ENCODE data around the gene KCTD10.

KCTD10 gene

DNA sequence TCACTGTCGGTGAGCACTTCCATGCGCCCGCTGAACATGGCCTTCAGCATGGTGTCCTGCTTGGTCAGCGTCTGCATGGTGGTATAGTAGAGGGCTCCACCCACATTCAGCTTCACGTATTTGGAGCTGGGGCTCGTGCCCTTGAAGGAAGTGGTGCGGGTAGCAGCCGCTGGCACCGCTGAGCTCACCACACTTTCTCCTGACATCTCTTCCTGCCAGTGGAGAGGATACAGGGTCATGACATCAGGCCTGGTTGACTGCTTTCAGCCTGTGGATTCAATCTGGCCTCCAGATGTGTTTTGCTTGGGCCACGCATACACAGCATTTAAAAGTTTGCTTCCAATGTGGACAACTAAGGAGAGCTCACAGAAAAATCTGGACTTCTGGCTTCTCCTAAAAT is 7.6 kb downstream of the KCTD10 start:
- DNase-seq = no peak

GRCh38 chr12:109467978-109468676 is 9.0 kb downstream of the KCTD10 start:
- no peak for DNase-seq

DNA sequence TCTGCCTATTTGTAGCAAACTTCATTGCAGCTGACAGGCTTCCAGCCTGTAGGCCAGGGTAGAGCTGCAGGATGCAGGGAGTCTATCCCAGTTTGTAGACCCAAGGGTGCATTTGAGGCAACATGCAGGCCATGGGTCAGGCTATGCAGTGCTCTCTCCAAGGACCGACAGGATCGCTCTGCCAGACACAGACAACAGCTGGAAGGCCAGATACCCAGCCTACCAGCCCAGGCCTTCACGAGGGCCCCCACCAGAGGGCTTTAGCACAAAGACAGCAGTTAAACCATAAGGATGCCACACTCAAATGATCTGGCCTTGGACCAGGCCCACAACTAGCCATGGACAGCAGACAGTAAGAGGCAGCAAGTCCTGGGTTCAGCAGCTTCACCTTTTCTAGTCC is 10.3 kb downstream of the KCTD10 start:
- DNase-seq = no peak

DNA sequence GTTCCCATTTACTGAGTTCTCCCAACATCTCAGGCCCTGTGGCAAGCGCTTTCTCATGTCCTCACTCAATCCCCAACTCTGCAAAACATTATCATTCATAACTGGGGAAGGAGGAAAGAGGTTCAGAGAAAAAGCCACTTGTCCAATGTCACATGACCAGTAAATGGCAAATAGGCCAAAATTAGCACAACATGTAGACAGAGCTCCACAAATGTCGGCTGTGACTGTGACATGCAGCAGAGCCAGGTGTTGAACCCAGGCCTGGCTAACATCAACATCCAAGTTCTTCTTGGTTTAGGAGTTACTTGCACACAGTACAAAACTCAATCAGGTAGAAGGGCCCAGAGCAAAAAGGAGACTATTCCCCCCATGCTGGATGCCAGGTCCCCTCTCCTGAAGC is 10.8 kb downstream of the KCTD10 start:
- no peak for DNase-seq

- no peak for DNase-seq
Measured at GRCh38 chr12:109464642-109465351, 12.3 kb downstream of the KCTD10 start.

GRCh38 chr12:109463756-109464155 is 13.3 kb downstream of the KCTD10 start:
- no peak for DNase-seq

GRCh38 chr12:109462868-109463692 is 14.0 kb downstream of the KCTD10 start:
- DNase-seq = no peak

DNA sequence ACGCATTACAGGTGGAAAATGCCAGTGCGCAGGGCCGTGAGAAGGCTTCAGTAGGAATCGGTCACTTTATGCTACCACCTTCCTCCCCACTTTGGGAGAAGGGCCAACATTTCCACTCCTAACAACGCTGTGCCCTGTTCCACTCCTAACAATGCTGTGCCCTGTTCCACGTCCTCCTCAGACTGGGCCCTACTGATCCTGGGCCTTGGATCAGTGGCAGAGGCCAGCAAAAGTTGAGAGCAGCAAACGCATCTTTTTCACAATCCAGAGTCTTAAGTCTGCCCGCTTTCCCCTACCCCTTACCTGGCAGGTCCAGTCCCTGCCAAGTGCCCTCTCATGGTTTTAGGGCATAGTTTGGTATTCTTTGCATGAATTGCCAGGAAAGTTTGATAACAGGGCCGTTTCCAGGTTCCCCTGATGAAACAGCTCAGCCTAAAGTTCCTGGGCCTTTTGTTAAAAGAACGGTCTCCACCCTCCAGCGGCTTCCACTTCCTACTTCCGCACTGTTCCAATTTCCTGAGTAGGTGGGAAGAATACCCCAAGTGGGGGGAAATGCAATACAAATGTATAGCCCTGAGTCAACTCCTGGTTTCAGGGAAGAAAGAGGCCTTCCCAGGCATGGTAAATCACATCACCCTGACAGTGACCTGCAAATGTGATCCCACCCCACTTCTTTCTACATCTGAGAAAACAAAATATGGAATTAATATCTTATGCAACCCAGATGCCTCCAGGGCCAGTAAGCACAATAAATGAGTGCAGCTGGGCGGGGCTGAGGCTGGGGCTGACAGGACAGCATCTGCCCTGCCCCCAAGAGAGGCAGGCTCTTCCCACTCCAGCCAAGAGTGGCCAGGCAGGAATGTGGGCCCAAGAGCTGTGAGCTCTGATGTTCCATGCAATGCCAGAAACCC is 15.0 kb downstream of the KCTD10 start:
- no peak for DNase-seq

DNA sequence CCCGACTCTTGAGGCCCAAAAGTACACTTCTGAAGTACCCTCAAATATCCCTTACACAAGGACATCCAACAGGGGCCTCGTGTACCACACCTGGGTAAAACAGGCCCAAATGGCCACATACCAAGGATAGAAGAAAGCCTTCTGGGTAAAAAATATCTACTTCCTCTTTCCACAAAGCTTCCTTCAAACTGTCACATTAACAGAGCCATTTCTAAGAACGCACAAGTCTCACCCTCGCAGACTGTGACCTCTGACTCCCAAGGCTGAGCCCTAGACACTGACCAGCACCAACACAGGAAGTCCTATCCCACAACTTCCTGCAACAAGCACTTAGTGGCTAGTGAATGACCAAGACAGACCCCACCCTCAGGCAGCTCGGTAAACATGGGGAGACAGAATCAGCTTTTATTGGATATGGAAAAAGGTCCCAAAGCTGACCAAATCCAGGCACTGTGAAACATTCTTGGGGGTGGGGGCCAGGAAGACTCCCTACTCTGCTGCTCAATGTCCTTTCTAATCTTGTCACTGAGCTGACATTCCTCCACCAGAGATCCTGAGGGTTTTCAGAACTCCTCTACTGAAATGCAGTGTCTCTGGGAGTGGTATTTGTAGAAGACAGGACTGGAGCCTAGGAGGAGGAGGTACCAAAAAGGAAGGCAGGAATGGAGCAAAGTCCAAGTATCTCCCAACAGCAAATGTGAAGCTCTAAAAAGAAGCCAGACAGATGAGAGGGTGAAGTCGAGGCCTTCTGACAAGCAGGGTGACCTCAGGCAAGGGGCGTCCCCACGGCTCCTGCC is 15.9 kb downstream of the KCTD10 start:
- no peak for DNase-seq

DNA sequence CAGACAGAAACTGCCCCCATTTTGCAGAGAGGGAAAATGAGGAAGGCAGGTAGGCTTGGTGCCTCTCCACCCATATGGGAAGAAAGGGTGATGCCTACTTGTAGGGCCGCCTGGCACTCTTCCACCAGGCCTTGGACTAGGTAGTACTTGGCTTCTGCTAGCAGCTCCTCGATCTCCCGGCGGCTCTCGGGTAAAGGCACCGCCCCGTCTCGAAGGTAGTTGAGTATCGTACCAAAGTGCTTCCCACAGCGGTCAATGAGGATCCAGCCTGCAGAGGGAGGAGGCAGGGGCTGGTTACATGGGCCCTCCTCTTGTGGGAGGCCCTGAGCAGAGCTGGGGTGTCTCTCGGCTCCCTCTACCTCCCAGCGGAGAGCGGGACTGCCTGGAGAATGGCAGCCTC is 16.6 kb downstream of the KCTD10 start:
- DNase-seq = no peak

- no peak for DNase-seq
Measured at GRCh38 chr12:109459247-109459646, 17.9 kb downstream of the KCTD10 start.

GRCh38 chr12:109458771-109459208 is 18.3 kb downstream of the KCTD10 start:
- no peak for DNase-seq

DNA sequence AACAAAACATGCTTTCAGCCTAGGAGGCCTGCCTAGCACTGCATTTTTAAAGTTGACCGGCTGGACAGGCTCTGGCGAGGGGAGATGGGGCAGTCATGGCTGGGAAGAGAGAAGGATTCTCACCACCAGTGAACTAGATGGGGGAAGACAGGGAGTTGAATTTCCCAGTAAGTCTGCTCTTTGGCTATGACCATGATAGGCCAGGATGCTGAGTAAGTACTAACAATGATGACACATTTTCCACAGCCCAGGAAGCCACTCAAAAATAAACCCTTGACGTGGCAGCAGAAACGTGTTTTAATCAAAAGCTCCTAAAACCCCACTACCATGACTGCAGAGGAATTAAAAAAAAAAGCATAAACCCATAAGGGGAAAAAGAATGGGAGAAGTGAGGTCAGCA is 19.0 kb downstream of the KCTD10 start:
- no peak for DNase-seq

GRCh38 chr12:109455706-109456105 is 21.4 kb downstream of the KCTD10 start:
- DNase-seq = no peak

DNA sequence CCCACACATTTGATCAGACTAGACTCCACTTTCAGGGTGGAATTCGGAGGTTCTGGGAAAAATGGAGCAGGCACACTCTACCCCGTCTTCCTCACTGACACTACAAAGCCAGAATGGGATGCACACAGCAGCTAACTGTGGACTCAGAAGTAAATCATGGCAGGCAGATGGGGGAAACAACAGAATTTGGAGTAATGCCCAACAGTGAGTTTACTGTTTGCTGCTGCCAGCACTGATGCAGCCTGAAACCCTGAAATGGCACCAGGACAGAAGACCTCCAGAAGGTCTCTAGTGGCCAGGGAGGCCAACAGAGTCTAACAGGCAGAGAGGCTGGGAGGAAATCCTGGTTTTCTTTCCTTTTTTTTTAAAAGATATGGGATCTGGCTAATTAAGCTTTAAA is 24.6 kb downstream of the KCTD10 start:
- peak; percentile 50 for DNase-seq

DNA sequence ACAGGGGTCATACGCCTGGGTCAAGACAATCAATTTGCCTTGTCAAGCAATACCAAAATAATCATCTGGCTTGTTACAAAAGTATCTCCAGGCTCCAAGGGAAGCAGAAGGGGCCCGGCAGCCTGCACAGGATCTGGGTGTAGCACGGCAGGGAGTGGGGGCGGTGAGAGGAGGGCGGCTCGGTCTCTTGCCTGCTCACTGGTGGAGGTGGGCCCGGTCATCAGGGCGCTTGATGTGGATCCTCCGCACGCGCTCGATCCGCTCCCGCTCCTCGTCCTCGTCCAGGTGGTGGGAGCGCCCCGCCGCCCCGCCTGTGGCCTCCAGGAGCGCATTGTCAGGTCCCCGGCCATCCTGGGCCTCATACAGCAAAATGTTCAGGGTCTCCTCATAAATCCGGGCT is 25.7 kb downstream of the KCTD10 start:
- DNase-seq = no peak

- no peak for DNase-seq
Measured at GRCh38 chr12:109450980-109451379, 26.1 kb downstream of the KCTD10 start.

GRCh38 chr12:109449845-109450532 is 27.1 kb downstream of the KCTD10 start:
- no peak for DNase-seq

DNA sequence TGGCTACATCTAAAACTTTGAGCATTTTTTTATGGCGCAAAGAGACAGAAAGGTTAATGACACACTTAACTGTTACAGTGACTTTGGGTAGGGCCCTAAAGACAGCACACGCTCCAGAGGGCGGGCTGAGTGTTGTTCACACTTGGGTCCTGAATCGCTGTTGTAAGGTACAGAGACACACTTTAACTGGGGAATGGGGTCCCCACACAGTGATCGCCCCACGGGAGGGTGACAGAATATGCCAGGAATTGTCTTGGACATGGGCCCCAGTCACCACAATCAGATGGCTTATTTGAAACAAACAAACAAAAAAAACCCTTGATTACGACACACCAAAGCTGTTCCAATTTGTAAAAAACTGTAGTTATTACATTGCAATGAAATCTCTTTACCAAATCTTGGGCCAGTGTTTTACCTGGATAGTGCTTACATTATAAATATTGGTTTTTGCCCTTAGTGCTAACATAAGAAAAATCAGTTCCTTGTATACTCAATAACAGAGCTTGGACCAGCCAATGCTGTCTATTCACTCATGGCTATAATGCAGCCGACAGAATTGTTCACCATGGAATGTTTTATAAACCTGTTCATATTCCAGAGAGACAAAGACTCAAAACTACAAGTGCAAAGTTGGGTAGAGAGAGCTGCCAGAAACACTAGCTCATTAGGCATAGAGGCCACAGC is 28.3 kb downstream of the KCTD10 start:
- DNase-seq = no peak

DNA sequence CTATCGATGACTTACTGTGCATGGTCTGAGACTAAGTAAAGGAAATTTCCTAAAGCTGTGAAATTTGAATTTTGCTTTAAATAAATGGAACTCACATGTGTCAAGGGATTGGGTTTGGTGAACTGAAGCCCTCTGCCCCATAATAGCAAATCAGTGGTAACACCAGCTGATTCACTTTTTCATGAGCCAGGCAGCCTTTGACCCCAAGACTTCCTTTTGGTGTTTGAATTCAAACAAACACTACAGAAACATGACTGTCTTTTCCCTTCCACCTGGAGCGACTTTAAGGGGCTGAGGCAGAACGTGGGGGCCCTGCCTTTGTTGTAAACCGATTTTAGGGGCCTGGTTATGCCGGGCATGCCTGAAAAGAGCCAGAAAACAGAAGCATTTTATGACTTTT is 28.8 kb downstream of the KCTD10 start:
- no peak for DNase-seq

- DNase-seq = no peak
Measured at GRCh38 chr12:109447482-109447881, 29.6 kb downstream of the KCTD10 start.

Data from DMS 273 treated with DMSO at 0.1 percent for 48 hours (cell line).